DMS79 (cell line): Measurements from ENCODE around the gene PLXND1.

Experiments
- DNase-seq: peaks from one replicate; lab custom pipeline; 2025; lab: John Stamatoyannopoulos, UW

Gene PLXND1

GRCh38 chr3:129561619-129562248 lies 44.7 kb downstream of the PLXND1 start:
- no peak for DNase-seq

- DNase-seq = no peak
Measured at GRCh38 chr3:129560911-129561594, 45.4 kb downstream of the PLXND1 start.

- DNase-seq = no peak
Measured at GRCh38 chr3:129560269-129560787, 46.1 kb downstream of the PLXND1 start.

GRCh38 chr3:129559565-129560079 lies 46.9 kb downstream of the PLXND1 start:
- DNase-seq = no peak

GRCh38 chr3:129558772-129559564 lies 47.5 kb downstream of the PLXND1 start:
- no peak for DNase-seq

- DNase-seq = no peak
Measured at GRCh38 chr3:129558081-129558771, 48.2 kb downstream of the PLXND1 start.

- no peak for DNase-seq
Measured at GRCh38 chr3:129557548-129557894, 49.0 kb downstream of the PLXND1 start.

- no peak for DNase-seq
Measured at GRCh38 chr3:129556890-129557547, 49.5 kb downstream of the PLXND1 start.

GRCh38 chr3:129556358-129556695 lies 50.1 kb downstream of the PLXND1 start:
- no peak for DNase-seq

GRCh38 chr3:129555616-129556357 lies 50.7 kb downstream of the PLXND1 start:
- no peak for DNase-seq

- no peak for DNase-seq
Measured at GRCh38 chr3:129555153-129555550, 51.3 kb downstream of the PLXND1 start.

GRCh38 chr3:129554356-129555152 lies 51.9 kb downstream of the PLXND1 start:
- no peak for DNase-seq

- no peak for DNase-seq
Measured at GRCh38 chr3:129553719-129554118, 52.8 kb downstream of the PLXND1 start.

GRCh38 chr3:129553171-129553570 lies 53.3 kb downstream of the PLXND1 start:
- no peak for DNase-seq

- no peak for DNase-seq
Measured at GRCh38 chr3:129552287-129553050, 54.0 kb downstream of the PLXND1 start.

GRCh38 chr3:129549805-129550204 lies 56.7 kb downstream of the PLXND1 start:
- no peak for DNase-seq

- no peak for DNase-seq
Measured at GRCh38 chr3:129549006-129549800, 57.3 kb downstream of the PLXND1 start.
